ENCODE results near the gene ASCC3.
"Not testable (repeated sequence)": the region's sequence is repeated elsewhere in the genome, so short reads cannot be mapped to it uniquely, and the experiment has no call there.

The ASCC3 gene

DNA sequence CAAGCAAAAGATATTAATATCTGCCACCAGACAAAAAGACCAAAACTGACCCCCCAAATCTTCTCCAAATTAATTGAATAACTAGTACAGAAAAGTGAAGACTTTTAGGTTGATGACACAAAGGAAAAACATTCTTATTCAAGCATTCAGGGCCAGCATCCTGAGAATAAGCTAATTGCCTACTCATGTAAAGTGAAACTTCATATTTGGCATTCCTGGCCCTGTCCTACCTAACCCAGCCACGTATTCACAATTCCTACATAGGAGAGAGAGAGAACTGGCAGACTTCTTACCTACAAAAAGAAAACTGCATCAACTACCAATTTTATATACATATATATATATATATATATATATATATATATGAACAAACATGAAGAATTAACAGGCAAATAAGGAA lies 4.9 kb upstream of the ASCC3 start:
- DNase-seq: no peak

- no peak for DNase-seq
These were observed 2.2 kb upstream of the ASCC3 start for GRCh38 chr6:100883347-100883746.

DNA sequence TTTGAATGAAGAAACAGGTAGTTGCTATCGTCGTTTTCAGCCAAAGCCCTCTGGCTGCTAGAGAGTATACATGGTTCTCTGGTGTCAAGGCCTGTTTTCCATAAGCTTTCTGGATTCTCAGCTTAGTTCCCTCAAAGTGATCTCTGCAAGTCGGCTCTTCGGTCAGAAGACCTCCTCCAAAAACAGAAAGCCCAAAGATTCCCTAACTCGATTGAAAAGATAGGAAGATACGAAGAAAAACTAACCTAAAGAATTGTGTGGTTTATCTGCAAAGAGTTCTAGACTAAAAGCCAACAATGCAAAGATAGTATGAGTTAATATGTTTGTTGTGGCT lies 545 bp upstream of the ASCC3 start:
- peak; percentile 55 for DNase-seq

DNA sequence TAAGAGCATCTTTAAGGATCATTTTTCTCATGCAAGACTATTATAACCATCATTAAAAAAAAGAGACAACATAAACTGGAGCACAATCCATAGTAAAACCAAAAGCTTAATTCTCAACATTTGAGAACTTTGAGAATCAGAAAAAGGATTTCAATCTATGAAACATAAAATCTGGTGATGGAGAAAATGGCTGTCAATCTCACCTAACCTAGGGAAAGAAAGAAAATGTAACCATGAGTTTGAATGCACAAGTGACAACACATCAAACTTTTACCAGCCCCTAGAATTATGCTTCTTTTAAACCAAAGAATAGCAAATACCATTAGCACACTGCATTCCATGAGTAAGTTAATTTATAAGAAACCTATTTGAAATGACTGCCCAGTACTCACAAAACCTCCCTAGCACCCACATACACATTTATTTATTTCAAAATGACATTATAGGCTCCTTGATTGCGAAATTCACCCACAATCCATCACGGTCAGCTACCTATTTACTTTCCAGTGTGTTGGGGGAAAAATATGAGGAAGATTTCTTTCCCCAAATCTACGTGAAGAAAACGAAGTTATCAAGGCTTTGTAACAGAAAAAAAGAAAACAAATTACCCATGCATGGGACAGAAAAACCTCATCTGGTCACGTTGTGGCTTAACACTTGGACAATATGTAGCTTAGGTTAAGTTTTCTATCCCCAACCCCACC lies 828 bp downstream of the ASCC3 start:
- no peak for DNase-seq

- no peak for DNase-seq
These were observed 1.8 kb downstream of the ASCC3 start for GRCh38 chr6:100879317-100879716.

- DNase-seq: no peak
These were observed 3.3 kb downstream of the ASCC3 start for GRCh38 chr6:100877851-100878250.

DNA sequence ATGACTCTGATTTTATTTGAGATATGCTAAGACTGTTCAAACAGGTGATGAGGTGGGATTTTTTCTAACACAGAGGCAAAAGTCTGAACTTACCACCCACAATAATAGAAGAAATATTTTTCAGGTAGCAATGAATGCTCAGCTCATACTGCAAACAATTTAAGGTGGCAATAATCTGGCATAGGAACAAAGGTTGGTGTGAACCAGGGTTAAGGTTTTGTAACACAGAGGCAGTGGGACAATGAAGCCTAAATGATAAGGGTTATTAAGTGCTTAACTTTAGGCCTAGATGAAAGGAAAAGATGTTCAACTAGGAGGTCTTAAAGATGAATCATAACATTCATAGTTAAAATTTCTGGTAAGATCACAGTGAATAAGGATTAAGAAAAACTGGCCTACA lies 4.9 kb downstream of the ASCC3 start:
- DNase-seq: no peak

- DNase-seq: no peak
These were observed 15.6 kb downstream of the ASCC3 start for GRCh38 chr6:100865525-100865924.

DNA sequence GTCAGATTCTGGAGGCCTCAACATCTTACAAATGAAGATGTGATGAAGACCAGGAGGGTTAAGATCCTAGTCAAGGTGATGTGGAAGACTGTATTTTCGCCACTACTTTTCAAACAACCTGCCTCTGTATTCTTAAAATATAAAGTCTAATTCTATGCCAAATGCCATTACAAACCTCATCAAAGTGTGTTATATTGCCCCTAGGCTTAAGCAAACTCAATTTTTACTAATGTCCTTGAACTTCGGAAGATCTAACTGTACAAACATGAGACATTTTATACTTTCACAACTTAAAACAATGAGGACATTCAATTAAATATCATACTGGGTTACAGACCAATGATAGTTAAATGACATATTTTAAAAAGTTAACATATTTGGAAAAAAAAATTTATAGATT lies 19.1 kb downstream of the ASCC3 start:
- DNase-seq: no peak

DNA sequence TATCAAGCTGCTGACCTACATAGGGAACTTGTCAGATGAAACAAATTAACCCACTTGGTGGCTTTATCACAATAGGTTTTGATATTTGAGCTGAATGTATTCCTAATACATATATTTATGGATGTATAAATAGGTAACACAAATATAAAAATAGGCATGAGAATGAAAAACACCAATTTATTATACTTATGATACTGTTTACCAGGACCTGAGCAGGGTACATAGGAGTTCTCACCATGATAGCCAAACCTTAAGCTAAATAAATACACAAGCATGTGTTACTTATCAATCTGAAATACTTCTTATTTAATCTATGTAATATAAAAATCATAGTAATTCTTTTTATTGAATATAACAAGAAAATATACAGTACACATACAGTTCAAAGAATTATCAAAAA lies 25.0 kb downstream of the ASCC3 start:
- DNase-seq: no peak

GRCh38 chr6:100851819-100852218 lies 29.3 kb downstream of the ASCC3 start:
- DNase-seq: no peak

- no peak for DNase-seq
These were observed 31.0 kb downstream of the ASCC3 start for GRCh38 chr6:100850174-100850573.

DNA sequence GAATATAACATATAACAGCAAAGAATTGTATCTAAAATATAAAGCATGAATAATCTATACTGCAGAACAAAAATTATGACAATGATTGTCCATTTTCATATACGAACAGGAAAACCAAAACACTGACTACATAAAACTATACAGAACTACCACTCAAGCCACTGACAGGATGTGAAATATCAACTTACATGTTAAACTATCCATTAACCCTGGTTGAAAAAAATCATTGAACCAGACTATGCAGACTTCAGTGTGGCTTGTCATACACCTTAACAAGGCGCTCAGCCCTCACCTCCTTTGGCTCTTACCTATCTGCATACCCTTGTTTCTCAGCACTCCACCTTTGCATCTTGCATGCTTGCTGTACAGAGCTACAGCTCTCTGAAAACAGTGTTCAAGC lies 34.9 kb downstream of the ASCC3 start:
- DNase-seq: no peak

- DNase-seq: no peak
These were observed 35.5 kb downstream of the ASCC3 start for GRCh38 chr6:100845676-100846075.

- no peak for DNase-seq
These were observed 41.7 kb downstream of the ASCC3 start for GRCh38 chr6:100839419-100839818.

DNA sequence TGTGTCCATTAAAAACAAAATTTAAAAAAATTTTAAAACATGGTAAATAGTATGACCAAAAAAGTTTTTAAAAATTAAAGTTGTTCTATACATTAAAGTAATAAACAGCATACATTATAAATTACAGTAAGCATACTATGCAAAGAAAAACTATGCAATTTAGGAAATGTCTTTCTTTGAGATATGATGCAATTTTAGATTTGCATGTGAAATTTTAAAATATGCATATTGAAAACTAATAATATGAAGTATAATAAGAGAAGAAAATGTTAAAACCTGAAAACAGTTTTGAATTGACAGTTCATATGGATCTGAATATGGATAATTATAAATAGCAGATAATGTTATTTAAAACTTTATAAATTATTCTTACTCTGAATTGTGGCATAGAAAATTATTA lies 43.1 kb downstream of the ASCC3 start:
- DNase-seq: no peak

- no peak for DNase-seq
These were observed 47.1 kb downstream of the ASCC3 start for GRCh38 chr6:100833972-100834574.

- DNase-seq: not testable (repeated sequence)
These were observed 52.0 kb downstream of the ASCC3 start for GRCh38 chr6:100829077-100829595.

DNA sequence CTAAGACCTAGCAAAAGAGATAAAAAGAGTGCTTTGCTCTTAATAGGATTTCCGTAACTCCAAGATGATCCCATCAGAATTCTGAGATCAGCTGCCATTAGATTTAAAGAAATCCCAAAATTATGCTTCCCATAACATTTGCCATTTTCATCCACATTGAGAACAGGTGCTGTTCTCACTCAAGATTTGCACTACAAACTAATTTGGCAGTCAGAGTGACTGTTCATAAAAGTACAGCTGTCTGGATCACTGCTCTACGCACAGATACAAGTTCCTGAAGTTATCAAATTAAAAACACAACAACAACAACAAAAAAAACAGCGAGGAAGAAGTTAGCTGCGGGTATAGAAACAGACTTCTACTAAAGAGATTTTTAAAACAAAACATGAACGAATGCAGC lies 58.1 kb downstream of the ASCC3 start:
- no peak for DNase-seq

DNA sequence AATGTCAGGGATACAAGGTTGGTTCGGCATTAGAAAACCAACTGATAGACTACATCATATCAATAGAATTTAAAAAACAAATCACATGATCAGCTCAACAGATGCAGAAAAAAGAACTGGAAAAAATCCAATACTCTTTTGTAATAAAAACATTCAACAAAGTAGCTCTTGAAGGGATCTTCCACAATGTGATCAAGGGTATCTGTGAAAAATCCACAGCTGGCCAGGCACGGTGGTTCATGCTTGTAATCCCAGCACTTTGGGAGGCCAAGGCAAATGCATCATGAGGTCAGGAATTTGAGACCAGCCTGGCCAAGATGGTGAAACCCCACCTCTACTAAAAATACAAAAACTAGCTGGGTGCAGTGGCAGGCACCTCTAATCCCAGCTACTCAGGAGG lies 63.1 kb downstream of the ASCC3 start:
- DNase-seq: no peak

GRCh38 chr6:100810015-100810414 lies 71.1 kb downstream of the ASCC3 start:
- DNase-seq: no peak

DNA sequence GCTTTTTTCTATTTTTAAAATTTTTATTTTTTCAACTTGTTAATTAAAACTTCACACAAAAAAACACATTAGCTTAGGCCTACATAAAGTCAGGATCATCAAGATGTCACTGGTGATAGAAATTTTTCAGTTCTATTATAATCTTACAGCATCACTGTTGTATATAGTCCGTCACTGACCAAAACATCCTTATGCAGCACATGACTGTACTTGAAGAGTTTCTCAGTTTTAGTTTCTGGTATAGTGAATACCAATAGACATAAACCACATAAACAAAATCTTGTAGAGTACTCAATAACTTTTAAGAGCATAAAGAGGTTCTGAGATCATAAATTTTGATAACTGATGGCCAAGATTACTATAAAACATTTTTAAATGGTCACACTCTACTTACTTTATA lies 71.8 kb downstream of the ASCC3 start:
- DNase-seq: no peak

DNA sequence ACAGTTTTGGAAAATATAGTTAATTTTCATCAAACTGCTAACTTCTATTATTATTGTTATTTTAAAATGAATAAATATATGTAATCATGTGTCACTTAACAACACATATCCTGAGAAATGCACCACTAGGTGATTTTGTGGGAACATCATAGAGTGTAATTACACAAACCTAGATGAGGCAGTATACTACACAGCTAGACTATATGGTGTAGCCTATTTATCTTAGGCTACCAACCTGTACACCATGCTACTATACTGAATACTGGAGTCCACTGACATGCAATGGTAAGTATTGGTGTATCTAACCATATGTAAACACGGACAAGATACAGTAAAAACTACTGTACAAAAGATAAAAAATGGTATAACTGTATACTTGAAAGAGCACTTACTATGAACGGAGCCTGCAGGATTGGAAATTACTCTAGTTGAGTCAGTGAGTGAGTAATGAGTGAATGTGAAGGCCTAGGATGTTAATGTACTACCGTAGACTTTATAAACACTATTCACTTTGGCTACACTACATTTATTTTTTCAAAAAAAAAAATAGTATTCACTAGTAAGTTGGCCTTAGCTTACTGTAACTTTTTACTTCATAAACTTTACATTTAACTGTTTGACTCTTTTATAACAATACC lies 72.4 kb downstream of the ASCC3 start:
- DNase-seq: no peak

DNA sequence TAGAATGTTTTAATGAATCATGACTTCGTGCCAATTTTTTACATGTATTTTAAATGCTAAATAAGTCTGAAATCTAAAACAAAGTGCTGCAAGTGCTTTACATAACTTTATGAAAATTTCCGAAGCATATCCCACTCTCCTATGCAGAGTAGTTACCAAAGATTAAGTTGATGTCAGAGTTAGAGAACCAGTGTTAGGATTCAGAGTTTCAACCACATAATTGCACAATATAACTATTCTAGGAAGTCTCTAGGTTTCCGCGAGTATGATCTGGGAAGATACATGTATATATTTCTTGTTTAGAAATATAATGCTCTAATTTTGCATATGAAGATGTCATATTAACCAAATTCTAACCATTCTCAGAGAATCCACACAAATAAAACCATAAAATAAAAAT lies 74.8 kb downstream of the ASCC3 start:
- no peak for DNase-seq
